Left kidney (tissue), 2 donors: Measurements from ENCODE around the gene PRSS21. TPM values are rescaled to one million over a fixed set of nuclear protein-coding genes. Genes with fewer than 3 reads are reported as not detected.

Source experiments
- DNase-seq: peaks from one replicate; pipeline ENCODE4 v3.0.0-alpha.2; 2013
- polyA plus RNA-seq: library from polyadenylated mRNA; unstranded; fragments of 120-200 nt; gene quantifications from one replicate; pipeline ENCODE4 v1.2.1, GENCODE V29; 2013; ENCODE audit not compliant: insufficient read length

Gene PRSS21
- polyA plus RNA-seq, 1 donor, result 0.22 TPM

DNA sequence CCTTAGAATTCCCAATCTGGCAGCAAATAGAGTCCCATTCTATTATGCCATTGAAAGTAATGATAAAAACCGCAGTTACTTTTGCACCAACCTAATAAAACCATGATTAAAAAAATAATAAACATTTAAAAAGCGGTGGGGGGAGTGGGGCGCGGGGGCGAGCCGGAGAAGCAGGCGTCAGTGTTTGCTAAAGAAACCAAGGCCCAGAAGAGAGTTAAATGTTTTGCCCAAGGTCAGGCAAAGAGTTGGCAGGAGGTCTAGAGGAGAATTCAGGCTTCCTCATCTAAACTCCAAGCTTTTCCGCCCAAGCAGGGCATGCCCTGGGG, 50.6 kb downstream of the PRSS21 start:
- DNase-seq, result no peak

DNA sequence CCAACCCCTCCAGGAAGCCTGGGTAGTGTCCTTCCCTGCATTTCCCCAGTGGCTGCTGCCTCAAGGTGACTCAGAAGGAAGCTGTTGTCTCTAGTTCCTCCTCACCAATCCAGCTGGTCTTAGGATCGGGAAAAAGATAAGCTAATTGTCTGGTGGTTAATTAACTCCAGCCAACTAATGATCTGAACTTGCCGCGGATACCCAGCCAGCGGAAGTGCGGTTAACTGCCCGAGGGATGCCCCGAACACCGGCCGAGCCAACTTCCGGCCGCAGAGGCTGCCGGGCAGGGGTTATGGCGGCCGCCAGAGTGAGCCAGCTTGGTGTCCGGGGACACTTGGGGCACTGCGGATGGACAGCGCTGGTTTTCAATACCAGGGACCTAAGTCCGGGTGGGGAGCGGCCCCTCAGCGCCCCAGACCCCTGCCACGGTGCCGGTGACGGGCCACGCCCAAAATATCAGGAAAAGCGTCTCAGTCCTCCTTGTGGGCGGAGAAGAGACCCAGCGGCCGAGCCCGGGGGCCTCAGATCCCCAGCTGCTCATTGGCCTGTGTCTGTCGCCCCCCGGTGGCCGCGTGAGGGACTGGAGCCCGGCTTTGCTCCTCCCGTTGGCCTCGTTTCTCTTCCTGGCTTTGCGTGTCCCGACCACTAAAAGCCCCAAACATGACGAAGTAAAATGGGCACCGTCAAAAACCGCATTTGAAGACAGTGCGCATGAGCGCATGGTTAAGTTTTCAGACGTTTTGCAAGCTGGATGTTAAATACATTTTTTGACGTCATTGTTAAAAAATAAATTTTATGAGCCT, 51.2 kb downstream of the PRSS21 start:
- peak; percentile 91 for DNase-seq

Other genes starting within 250 kb of the PRSS21 start
- gene KCTD5, start 134.7 kb upstream of the PRSS21 start, polyA plus RNA-seq, result 22.2 TPM
- 1.3 TPM for gene PRSS27, start 97.0 kb upstream of the PRSS21 start, polyA plus RNA-seq
- gene SRRM2, start 64.6 kb upstream of the PRSS21 start, polyA plus RNA-seq, result 820 TPM
- gene ELOB, start 40.0 kb upstream of the PRSS21 start, polyA plus RNA-seq, result 182 TPM
- gene PRSS33, start 29.7 kb upstream of the PRSS21 start, polyA plus RNA-seq, result 0.20 TPM
- not detected for gene PRSS41, start 18.8 kb upstream of the PRSS21 start, polyA plus RNA-seq
- gene ZG16B, start 13.1 kb downstream of the PRSS21 start, polyA plus RNA-seq, result 0.48 TPM
- 8.2 TPM for gene PRSS22, start 40.9 kb downstream of the PRSS21 start, polyA plus RNA-seq
- gene FLYWCH2, start 66.0 kb downstream of the PRSS21 start, polyA plus RNA-seq, result 15.2 TPM
- 16.4 TPM for gene FLYWCH1, start 94.7 kb downstream of the PRSS21 start, polyA plus RNA-seq
- 1.4 TPM for gene KREMEN2, start 147.0 kb downstream of the PRSS21 start, polyA plus RNA-seq
- 9.6 TPM for gene PAQR4, start 152.1 kb downstream of the PRSS21 start, polyA plus RNA-seq
- 22.0 TPM for gene PKMYT1, start 163.2 kb downstream of the PRSS21 start, polyA plus RNA-seq
- 2.0 TPM for gene CLDN9, start 195.7 kb downstream of the PRSS21 start, polyA plus RNA-seq
- 29.6 TPM for gene CLDN6, start 200.9 kb downstream of the PRSS21 start, polyA plus RNA-seq
- 6.7 TPM for gene TNFRSF12A, start 203.1 kb downstream of the PRSS21 start, polyA plus RNA-seq
- gene HCFC1R1, start 206.7 kb downstream of the PRSS21 start, polyA plus RNA-seq, result 56.2 TPM
- 29.5 TPM for gene THOC6, start 206.8 kb downstream of the PRSS21 start, polyA plus RNA-seq
- gene BICDL2, start 219.7 kb downstream of the PRSS21 start, polyA plus RNA-seq, result 2.6 TPM
- 1.7 TPM for gene MMP25, start 229.3 kb downstream of the PRSS21 start, polyA plus RNA-seq
- 23.4 TPM for gene IL32, start 248.4 kb downstream of the PRSS21 start, polyA plus RNA-seq